Activated CD8-positive, alpha-beta T cell treated with anti-CD3 and anti-CD28 coated beads, Interleukin-2, amount 10 ng/mL, durations not matched to agents 7 days and 5 days (primary cell): ENCODE results near the gene AKAP13. TPM values are rescaled to one million over a fixed set of nuclear protein-coding genes. Genes with fewer than 3 reads are reported as not detected.

ENCODE experiments used
- ATAC-seq: fragments of 150-1000 bp; cut with Tn5 transposase; one replicate; pipeline ENCODE4 v1.10.0; 2021; ENCODE audit warnings: moderate library complexity
- CTCF ChIA-PET: fragments of 350-600 bp; sonication (Branson Sonifier 250); formaldehyde crosslinking; loops from one replicate; lab custom pipeline; 2021; ENCODE audit warnings: antibody characterized with exemption; lab: Charles Lee
- POLR2A ChIA-PET: fragments of 350-600 bp; sonication (Branson Sonifier 250); formaldehyde crosslinking; loops from one replicate; lab custom pipeline; 2021; ENCODE audit warnings: antibody characterized with exemption; lab: Charles Lee
- DNase-seq: peaks from one replicate; pipeline ENCODE4 v3.0.0-alpha.2; 2020
- H3K27ac Mint-ChIP-seq: one replicate; pipeline ENCODE4 v1.8.0; 2021; ENCODE audit warnings: mild to moderate bottlenecking, mixed read lengths
- H3K27me3 Mint-ChIP-seq: one replicate; pipeline ENCODE4 v1.8.0; 2021; ENCODE audit warnings: low read depth, mixed read lengths
- H3K36me3 Mint-ChIP-seq: one replicate; pipeline ENCODE4 v1.8.0; 2021; ENCODE audit warnings: low read depth, mixed read lengths
- H3K4me1 Mint-ChIP-seq: one replicate; pipeline ENCODE4 v1.8.0; 2021; ENCODE audit warnings: low read depth, mixed read lengths
- H3K4me3 Mint-ChIP-seq: one replicate; pipeline ENCODE4 v1.8.0; 2021; ENCODE audit warnings: mild to moderate bottlenecking, mixed read lengths
- H3K9me3 Mint-ChIP-seq: one replicate; pipeline ENCODE4 v1.8.0; 2022; ENCODE audit warnings: mixed read lengths; ENCODE audit not compliant: insufficient read depth
- total RNA-seq, 2 experiments: library from RNA; stranded (reverse); gene quantifications; one replicate each; pipeline ENCODE4 v1.2.3, GENCODE V29; 2021

Gene AKAP13
- total RNA-seq, 2 experiments from 2014 or later, result 112 to 117 TPM

DNA sequence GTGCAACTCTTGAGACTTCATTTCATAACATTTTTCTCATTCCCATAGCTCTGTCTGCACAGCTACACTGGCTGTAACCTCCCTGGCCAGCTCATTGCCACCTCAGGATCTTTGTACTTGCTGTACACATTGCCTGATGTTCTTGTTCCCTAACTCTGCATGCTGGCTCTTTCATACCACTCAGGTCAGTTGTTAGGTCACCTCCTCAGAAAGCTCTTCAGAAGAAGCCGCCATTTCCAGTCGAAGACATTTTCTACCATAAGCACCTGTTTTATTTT, 176.2 kb downstream of the AKAP13 start:
- Mint-ChIP-seq H3K9me3 (no peaks in the 10 kb centered on the region), H3K4me3 (no peak overlapping the region), H3K4me1 (peaks cover 50% of the 10 kb centered on the region), H3K27me3 (no peaks in the 10 kb centered on the region), H3K36me3 (peaks cover 15% of the 10 kb centered on the region), H3K27ac (peak overlapping the region; percentile 10)
- ATAC-seq, result no peak
- no peak for DNase-seq
- POLR2A ChIA-PET, result interaction anchor here (0.5 to 1.7 kb wide), 3 partner anchors 10 to 24 kb away, joined by 3 to 4 read pairs (median 4); no protein-coding TSS in a partner anchor
- CTCF ChIA-PET, result interaction anchor here (0.9 to 8.1 kb wide), 6 partner anchors 12 to 67 kb away, joined by 3 to 79 read pairs (median 7); no protein-coding TSS in a partner anchor

DNA sequence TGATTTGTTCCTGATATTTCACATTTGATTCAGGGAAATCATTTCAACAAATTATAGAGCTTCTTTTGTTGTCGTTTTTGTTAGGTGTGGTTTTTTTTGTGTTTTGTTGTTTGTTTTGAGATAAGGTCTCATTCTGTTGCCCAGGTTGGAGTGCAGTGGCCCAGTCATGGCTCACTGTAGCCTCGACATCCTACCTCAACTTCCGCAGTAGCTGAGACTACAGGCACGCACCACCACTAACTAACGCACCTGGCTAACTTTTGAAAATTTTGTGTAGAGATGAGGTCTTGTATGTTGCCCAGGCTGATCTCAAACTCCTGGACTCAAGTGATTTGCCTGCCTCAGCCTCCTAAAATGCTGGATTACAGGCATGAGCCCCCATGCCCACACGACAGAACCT, 177.0 kb downstream of the AKAP13 start:
- ATAC-seq (no peak), DNase-seq (no peak)
- Mint-ChIP-seq H3K36me3 (peaks cover 15% of the 10 kb centered on the region), H3K4me1 (peaks cover 50% of the 10 kb centered on the region), H3K27me3 (no peaks in the 10 kb centered on the region), H3K9me3 (no peaks in the 10 kb centered on the region), H3K4me3 (no peak overlapping the region), H3K27ac (no peak overlapping the region)
- ChIA-PET CTCF (interaction anchor here (1.4 to 8.1 kb wide), 5 partner anchors 13 to 68 kb away, joined by 4 to 79 read pairs (median 9); no protein-coding TSS in a partner anchor), POLR2A (interaction anchor here (1.5 kb wide), 1 partner anchor 12 kb away, joined by 3 read pairs; no protein-coding TSS in a partner anchor)

DNA sequence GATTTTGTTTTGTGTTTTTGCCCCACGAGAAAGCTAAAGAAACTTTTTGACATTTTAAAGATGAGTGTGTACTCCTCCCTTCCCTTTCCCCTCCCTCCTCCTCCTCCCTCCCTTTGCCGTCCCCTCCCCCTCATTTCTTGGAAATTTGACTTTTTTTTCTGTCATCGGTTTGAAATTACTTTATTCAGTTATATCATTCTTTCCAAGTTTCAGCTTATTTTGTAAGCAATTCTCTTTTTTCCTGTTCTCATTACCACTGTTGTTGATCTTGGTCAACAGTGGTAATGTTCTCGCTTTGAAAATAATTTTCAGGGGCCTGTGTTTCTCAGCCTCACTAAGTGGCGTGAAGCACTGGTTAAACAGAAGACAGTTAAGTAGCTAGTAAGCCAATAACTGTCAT, 178.4 kb downstream of the AKAP13 start:
- ATAC-seq, result no peak
- peaks cover 50% of the 10 kb centered on the region for H3K4me1 Mint-ChIP-seq
- peaks cover 15% of the 10 kb centered on the region for H3K36me3 Mint-ChIP-seq
- no peaks in the 10 kb centered on the region for H3K27me3 Mint-ChIP-seq
- no peaks in the 10 kb centered on the region for H3K9me3 Mint-ChIP-seq
- no peak overlapping the region for H3K27ac Mint-ChIP-seq
- ChIA-PET CTCF (interaction anchor here (0.8 to 8.1 kb wide), 7 partner anchors 14 to 263 kb away, joined by 3 to 79 read pairs (median 4); no protein-coding TSS in a partner anchor), POLR2A (no interaction called here)
- no peak for DNase-seq
- H3K4me3 Mint-ChIP-seq, result peak overlapping the region; percentile 15

DNA sequence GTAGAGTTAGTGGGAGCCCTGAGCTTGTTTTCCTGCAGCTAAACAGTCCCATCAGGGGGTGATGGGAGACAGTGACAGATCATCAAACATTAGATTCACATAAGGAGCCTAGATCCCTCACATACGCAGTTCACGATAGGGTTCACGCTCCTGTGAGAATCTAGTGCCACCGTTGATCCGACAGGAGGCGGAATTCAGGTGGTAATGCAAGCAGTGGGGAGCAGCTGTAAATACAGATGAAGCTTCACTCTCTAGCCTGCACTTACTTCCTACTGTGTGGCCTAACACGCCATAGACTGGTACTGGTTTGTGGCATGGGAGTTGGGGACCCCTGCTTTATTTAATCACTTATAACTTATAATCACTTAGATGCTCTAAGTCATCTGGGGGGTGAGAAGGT, 179.1 kb downstream of the AKAP13 start:
- no peak for DNase-seq
- ATAC-seq, result no peak
- Mint-ChIP-seq H3K4me1 (peaks cover 48% of the 10 kb centered on the region), H3K9me3 (no peaks in the 10 kb centered on the region), H3K27ac (no peak overlapping the region), H3K27me3 (no peaks in the 10 kb centered on the region), H3K4me3 (no peak overlapping the region), H3K36me3 (peaks cover 14% of the 10 kb centered on the region)
- ChIA-PET CTCF (interaction anchor here (1.1 to 8.1 kb wide), 7 partner anchors 15 to 263 kb away, joined by 3 to 79 read pairs (median 4); no protein-coding TSS in a partner anchor), POLR2A (interaction anchor here (1.0 kb wide), 1 partner anchor 24 kb away, joined by 3 read pairs; no protein-coding TSS in a partner anchor)

DNA sequence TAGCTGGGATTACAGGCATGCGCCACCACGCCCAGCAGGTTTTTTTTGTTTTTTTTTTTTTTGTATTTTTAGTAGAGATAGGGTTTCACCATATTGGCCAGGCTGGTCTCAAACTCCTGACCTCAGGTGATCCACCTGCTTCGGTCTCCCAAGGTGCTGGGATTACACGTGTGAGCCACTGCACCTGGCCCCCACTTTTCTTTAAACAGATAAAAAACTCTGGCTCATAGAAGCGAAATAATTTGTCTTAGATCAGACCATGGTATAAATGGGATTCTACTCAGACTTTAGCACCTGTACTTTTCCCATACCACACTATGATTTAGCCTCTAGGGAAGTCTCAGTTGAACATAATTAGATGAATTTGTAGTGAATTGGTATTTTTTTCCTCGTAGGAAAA, 182.4 kb downstream of the AKAP13 start:
- DNase-seq, result no peak
- Mint-ChIP-seq H3K9me3 (no peaks in the 10 kb centered on the region), H3K4me3 (no peak overlapping the region), H3K27me3 (no peaks in the 10 kb centered on the region), H3K36me3 (peaks cover 10% of the 10 kb centered on the region), H3K27ac (no peak overlapping the region), H3K4me1 (peaks cover 18% of the 10 kb centered on the region)
- CTCF ChIA-PET, result no interaction called here
- POLR2A ChIA-PET, result no interaction called here
- ATAC-seq, result no peak

DNA sequence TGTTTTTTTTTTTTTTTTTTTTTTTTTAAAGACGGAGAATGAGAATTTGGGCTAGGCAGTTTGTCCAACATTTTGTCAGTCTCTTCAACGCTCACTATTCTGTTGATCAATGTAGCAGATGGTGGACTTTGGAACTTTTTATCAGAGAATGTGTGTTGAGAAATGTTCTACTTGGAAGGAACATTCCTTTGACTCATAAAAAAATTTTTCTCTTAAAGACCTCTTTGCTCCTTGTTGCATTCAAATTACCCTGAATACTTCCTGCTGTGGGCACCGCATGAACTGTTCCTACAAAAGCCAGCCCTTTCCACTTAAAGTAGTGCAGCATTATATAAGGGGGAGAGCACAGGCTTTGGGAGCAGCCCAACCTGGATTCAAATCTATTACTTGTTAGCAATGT, 182.9 kb downstream of the AKAP13 start:
- H3K27ac Mint-ChIP-seq, result no peak overlapping the region
- peaks cover 9% of the 10 kb centered on the region for H3K36me3 Mint-ChIP-seq
- ATAC-seq (no peak), DNase-seq (no peak)
- peaks cover 15% of the 10 kb centered on the region for H3K4me1 Mint-ChIP-seq
- H3K4me3 Mint-ChIP-seq, result no peak overlapping the region
- ChIA-PET POLR2A (no interaction called here), CTCF (interaction anchor here (1.0 kb wide), 1 partner anchor 14 kb away, joined by 3 read pairs; no protein-coding TSS in a partner anchor)
- no peaks in the 10 kb centered on the region for H3K9me3 Mint-ChIP-seq
- no peaks in the 10 kb centered on the region for H3K27me3 Mint-ChIP-seq

DNA sequence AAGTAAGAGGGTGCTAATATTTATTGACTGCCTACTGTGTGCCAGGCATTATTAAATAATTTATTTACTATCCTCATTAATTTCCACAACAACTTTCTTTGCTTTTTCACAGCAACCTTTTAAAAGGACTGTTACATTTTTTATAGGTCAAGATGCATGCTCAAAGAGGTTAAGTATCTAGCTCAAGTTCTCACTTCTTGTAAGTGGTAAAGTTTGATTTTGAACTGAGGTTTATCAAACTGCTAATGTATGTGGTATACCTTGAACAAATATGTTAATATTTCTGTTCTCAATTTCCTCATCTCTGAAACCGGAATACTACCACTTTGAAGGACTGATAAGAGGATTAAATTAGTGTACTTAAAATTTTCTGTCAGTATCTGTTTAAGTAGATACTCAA, 183.3 kb downstream of the AKAP13 start:
- Mint-ChIP-seq H3K9me3 (no peaks in the 10 kb centered on the region), H3K36me3 (peaks cover 5% of the 10 kb centered on the region), H3K27me3 (no peaks in the 10 kb centered on the region), H3K27ac (no peak overlapping the region), H3K4me3 (no peak overlapping the region), H3K4me1 (peaks cover 11% of the 10 kb centered on the region)
- POLR2A ChIA-PET, result no interaction called here
- CTCF ChIA-PET, result interaction anchor here (1.0 kb wide), 1 partner anchor 13 kb away, joined by 3 read pairs; no protein-coding TSS in a partner anchor
- ATAC-seq (no peak), DNase-seq (no peak)

DNA sequence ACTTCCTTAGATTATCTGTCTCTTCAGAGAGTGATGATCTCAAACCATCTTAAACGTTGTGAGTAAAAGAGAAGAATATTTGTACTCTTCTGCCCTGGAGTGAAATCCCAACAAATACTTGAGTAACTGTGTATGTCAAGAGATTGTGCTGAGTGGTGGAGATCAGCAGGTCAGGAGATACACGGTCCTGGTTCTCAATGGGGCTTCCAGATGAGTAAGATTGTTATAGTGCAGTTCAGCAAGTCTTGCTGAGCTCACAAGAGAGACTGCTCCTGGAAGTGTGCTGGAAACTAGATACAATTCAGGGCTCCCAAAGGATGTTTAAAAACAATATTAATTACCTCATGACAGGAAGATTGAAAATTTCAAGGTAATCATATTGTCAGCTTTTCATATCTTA, 184.3 kb downstream of the AKAP13 start:
- peaks cover 1% of the 10 kb centered on the region for H3K4me1 Mint-ChIP-seq
- DNase-seq (no peak), ATAC-seq (no peak)
- H3K27me3 Mint-ChIP-seq, result no peaks in the 10 kb centered on the region
- ChIA-PET CTCF (interaction anchor here (1.9 kb wide), 1 partner anchor 75 kb away, joined by 6 read pairs; no protein-coding TSS in a partner anchor), POLR2A (no interaction called here)
- no peak overlapping the region for H3K4me3 Mint-ChIP-seq
- no peak overlapping the region for H3K27ac Mint-ChIP-seq
- H3K36me3 Mint-ChIP-seq, result peaks cover 3% of the 10 kb centered on the region
- no peaks in the 10 kb centered on the region for H3K9me3 Mint-ChIP-seq

DNA sequence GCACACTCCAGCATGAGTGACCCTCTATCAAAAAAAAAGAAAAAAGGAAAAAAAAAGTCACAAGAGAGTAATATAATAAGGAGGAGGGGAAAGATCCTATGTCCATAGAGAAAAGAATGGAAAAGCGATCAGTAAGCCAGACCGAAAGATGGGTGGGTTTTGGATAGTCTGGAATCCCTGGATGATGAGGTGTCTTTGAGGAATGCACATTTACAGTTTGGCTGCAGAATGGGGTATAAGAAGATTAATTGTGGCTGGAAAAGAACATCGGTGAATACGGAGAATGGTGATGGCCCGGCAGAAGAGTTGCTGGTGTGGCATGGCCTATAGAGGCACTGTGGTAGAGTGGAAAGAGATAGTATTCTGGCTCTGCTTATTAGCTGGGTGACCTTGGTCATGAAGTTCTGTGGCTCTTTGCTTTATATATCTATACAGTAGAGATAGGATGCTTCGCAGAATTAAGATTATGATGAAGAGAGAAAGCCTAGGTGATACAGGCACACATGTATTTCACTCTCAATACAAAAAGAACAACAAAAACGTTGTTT, 187.9 kb downstream of the AKAP13 start:
- Mint-ChIP-seq H3K9me3 (no peaks in the 10 kb centered on the region), H3K36me3 (peaks cover 3% of the 10 kb centered on the region), H3K27me3 (no peaks in the 10 kb centered on the region), H3K4me3 (no peak overlapping the region), H3K27ac (no peak overlapping the region), H3K4me1 (no peaks in the 10 kb centered on the region)
- ChIA-PET CTCF (interaction anchor here (1.2 kb wide), 1 partner anchor 10 kb away, joined by 5 read pairs; no protein-coding TSS in a partner anchor), POLR2A (no interaction called here)
- DNase-seq (no peak), ATAC-seq (no peak)

DNA sequence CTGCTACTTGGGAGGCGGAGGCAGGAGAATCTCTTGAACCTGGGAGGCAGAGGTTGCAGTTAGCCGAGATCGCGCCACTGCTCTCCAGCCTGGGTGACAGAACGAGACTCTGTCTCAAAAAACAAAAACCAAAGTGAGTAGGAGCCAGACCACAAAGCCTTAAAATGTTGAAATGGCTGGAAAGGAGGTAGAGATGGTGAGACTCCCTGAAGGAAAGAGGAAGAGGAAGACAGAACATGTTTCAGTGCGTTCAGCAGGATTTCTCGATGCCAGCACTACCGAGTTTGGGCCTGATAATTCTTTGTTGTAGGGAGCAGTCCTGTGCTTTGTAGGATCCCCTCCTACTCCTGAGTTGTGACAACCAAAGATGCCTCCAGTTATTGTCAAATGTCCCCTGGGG, 189.9 kb downstream of the AKAP13 start:
- no peaks in the 10 kb centered on the region for H3K4me1 Mint-ChIP-seq
- CTCF ChIA-PET, result no interaction called here
- no peak for ATAC-seq
- H3K27ac Mint-ChIP-seq, result no peak overlapping the region
- DNase-seq, result no peak
- H3K36me3 Mint-ChIP-seq, result peaks cover 3% of the 10 kb centered on the region
- H3K27me3 Mint-ChIP-seq, result no peaks in the 10 kb centered on the region
- POLR2A ChIA-PET, result interaction anchor here (0.9 kb wide), 1 partner anchor 258 kb away, joined by 3 read pairs; no protein-coding TSS in a partner anchor
- no peaks in the 10 kb centered on the region for H3K9me3 Mint-ChIP-seq
- no peak overlapping the region for H3K4me3 Mint-ChIP-seq

DNA sequence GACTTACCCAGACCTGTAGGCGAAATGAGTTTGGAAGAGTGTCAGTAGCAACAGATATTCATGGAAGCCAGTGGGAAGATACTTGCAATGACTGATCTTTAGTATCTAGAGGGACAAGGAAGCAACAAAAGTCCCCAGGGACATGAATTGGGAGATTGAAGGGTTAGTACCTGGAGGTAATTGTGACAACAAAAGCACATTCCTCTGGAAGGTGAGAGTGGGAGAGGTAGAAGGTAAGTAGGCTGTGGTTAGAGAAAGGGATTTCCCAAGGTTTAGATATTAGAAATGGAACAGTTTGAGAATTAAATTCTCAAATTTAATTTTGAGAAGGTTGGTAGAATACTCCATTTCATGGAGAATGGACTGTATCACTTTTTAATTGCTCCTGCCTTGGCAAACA, 191.4 kb downstream of the AKAP13 start:
- Mint-ChIP-seq H3K4me1 (no peaks in the 10 kb centered on the region), H3K9me3 (no peaks in the 10 kb centered on the region), H3K27ac (no peak overlapping the region), H3K27me3 (no peaks in the 10 kb centered on the region), H3K4me3 (no peak overlapping the region), H3K36me3 (peaks cover 5% of the 10 kb centered on the region)
- CTCF ChIA-PET, result no interaction called here
- POLR2A ChIA-PET, result no interaction called here
- ATAC-seq (no peak), DNase-seq (no peak)

DNA sequence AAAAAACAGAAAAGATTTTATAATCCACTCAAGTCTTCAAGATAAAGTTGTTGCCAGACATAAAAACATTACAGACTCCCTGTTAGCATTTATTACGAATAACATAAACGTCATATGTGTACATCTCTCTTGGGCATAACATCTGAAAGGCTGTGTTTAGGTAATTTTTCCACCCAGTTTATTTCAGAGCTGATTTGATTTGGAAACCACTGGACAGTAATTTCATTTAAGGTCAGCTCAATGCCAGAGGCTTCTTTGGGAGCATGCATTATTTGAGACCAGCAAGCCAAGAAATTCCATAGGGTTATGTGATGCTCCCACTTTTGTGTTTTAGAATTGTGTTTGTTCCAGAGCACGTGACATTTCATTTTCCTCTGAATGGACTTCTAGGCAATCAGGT, 196.0 kb downstream of the AKAP13 start:
- no peak overlapping the region for H3K4me3 Mint-ChIP-seq
- H3K27me3 Mint-ChIP-seq, result no peaks in the 10 kb centered on the region
- CTCF ChIA-PET, result interaction anchor here (0.8 to 2.3 kb wide), 6 partner anchors 13 to 77 kb away, joined by 3 to 9 read pairs (median 4); no protein-coding TSS in a partner anchor
- H3K9me3 Mint-ChIP-seq, result no peaks in the 10 kb centered on the region
- peaks cover 25% of the 10 kb centered on the region for H3K36me3 Mint-ChIP-seq
- POLR2A ChIA-PET, result no interaction called here
- DNase-seq (no peak), ATAC-seq (no peak)
- no peak overlapping the region for H3K27ac Mint-ChIP-seq
- peaks cover 22% of the 10 kb centered on the region for H3K4me1 Mint-ChIP-seq
